MG63 (cell line): Measurements from ENCODE around the gene DDX39A. TPM values are rescaled to one million over a fixed set of nuclear protein-coding genes. Genes with fewer than 3 reads are reported as not detected.

Experiments used
- DNase-seq: peaks from one replicate; pipeline ENCODE4 v3.0.0-alpha.2; 2020
- H3K27me3 ChIP-seq: fragments of 250-450 bp; sonication (Bioruptor Pico); 2 replicates; pipeline ENCODE4 v1.5.1; 2020; ENCODE audit warnings: mild to moderate bottlenecking, moderate library complexity
- H3K36me3 ChIP-seq: fragments of 250-450 bp; sonication (Bioruptor Pico); 2 replicates; pipeline ENCODE4 v1.5.1; 2020; ENCODE audit warnings: mild to moderate bottlenecking, moderate library complexity
- H3K4me3 ChIP-seq: fragments of 250-450 bp; sonication (Bioruptor Pico); 2 replicates; pipeline ENCODE4 v1.5.1; 2020; ENCODE audit warnings: mild to moderate bottlenecking, moderate library complexity
- H3K9me3 ChIP-seq: fragments of 250-450 bp; sonication (Bioruptor Pico); 2 replicates; pipeline ENCODE4 v1.5.1; 2020; ENCODE audit warnings: mild to moderate bottlenecking, moderate library complexity
- total RNA-seq: library from RNA; depleted of rRNA; stranded (reverse); fragments of >200 nt; shearing (Covaris generic); gene quantifications from 2 replicates; pipeline ENCODE4 v1.2.3, GENCODE V29; 2014; ENCODE audit warnings: low replicate concordance

DDX39A gene
- total RNA-seq, 1 experiment from 2014 or later: 342 TPM

GRCh38 chr19:14412996-14413692, 6.0 kb downstream of the DDX39A start:
- H3K9me3 ChIP-seq: no peaks in the 10 kb centered on the region
- no peaks in the 10 kb centered on the region for H3K27me3 ChIP-seq
- no peak overlapping the region for H3K4me3 ChIP-seq
- H3K36me3 ChIP-seq: peaks cover 92% of the 10 kb centered on the region
- no peak for DNase-seq

DNA sequence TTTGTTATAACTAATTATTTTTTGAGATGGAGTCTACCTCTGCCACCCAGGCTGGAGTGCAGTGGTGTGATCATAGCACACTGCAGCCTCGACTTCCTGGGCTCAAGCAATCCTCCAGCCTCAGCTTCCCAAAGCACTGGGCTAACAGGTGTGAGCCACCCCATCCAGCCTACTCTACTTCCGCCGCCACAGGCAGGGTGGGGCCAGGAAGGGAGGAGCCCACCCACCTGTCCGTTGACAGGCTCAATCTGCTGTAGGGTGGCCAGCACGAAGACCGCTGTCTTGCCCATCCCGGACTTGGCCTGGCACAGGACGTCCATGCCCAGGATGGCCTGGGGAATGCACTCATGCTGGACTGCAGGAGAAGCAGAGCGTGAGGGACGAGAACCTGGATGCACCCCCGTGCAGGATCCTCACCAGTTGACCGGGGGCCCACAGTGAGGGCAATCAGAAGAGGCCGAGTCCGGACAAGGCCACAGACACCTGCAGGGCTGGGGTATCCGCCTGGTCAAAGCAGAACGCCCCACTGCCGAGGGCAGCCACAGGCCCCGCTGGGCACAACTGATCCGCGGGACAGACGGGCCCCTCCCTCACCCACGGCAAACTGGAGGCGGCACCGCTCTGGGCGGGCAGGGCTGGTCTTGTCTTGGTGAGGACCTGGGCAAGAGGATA, 6.7 kb downstream of the DDX39A start:
- DNase-seq: no peak
- Histone ChIP-seq H3K27me3 (no peaks in the 10 kb centered on the region), H3K4me3 (no peak overlapping the region), H3K36me3 (peaks cover 95% of the 10 kb centered on the region), H3K9me3 (no peaks in the 10 kb centered on the region)

DNA sequence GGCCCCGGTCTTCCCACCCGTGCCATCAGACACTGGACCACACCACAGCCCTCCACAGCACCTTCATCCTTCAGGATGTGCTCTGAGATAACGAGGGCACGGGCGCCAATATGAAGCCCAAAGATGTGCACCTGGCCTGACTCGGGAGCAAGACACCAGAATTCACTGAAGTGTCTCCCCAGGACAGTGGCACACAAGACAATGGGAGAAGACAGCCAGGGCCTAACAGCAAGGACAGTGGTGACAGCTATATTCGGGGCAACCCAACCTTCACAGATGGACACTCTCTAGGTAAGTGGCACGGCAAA, 7.2 kb downstream of the DDX39A start:
- DNase-seq: no peak
- Histone ChIP-seq H3K36me3 (peaks cover 97% of the 10 kb centered on the region), H3K4me3 (no peak overlapping the region), H3K27me3 (no peaks in the 10 kb centered on the region), H3K9me3 (no peaks in the 10 kb centered on the region)

DNA sequence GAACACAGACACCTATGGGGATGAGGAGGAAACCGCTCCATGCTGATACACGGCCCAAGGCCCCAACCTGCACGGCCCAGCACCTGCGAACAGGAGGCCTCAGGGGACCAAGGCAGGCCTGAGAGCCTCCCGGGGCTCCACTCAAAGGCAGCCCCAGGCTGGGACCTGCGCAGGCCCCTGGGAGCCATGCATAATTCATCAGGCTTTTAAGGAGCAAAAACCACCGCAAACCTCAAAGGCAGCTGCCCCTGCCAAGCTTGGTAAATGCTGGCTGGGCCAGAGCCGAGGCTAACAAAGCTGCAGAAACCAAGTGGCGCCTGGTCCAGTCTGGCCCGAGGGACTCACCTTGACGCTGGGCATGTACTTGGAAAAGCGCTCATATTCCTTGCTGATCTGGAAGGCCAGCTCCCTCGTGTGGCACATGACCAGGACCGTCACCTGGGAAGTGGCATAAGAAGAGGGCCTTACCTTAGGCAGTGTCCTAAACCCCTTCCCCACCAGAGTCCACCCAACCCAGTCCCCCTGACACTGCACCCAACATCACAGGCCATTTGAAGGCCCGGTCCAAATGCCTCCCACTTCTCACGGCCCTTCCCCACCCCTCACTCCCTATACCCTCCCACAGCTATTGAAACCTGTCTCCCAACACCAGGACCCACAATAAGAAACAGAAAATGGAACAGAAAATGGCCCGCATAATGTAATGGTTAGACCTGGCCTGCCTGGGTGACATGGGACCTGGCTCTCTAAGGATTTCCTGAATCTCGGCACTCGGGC, 7.8 kb downstream of the DDX39A start:
- no peaks in the 10 kb centered on the region for H3K9me3 ChIP-seq
- H3K27me3 ChIP-seq: no peaks in the 10 kb centered on the region
- no peak overlapping the region for H3K4me3 ChIP-seq
- peaks cover 97% of the 10 kb centered on the region for H3K36me3 ChIP-seq
- DNase-seq: no peak

- Histone ChIP-seq H3K27me3 (no peaks in the 10 kb centered on the region), H3K9me3 (no peaks in the 10 kb centered on the region), H3K4me3 (no peak overlapping the region), H3K36me3 (peaks cover 96% of the 10 kb centered on the region)
- no peak for DNase-seq
Measured at GRCh38 chr19:14410091-14411051, 8.8 kb downstream of the DDX39A start.

- no peak for DNase-seq
- H3K9me3 ChIP-seq: no peaks in the 10 kb centered on the region
- H3K36me3 ChIP-seq: peaks cover 94% of the 10 kb centered on the region
- no peaks in the 10 kb centered on the region for H3K27me3 ChIP-seq
- no peak overlapping the region for H3K4me3 ChIP-seq
Measured at GRCh38 chr19:14409146-14410023, 9.8 kb downstream of the DDX39A start.

DNA sequence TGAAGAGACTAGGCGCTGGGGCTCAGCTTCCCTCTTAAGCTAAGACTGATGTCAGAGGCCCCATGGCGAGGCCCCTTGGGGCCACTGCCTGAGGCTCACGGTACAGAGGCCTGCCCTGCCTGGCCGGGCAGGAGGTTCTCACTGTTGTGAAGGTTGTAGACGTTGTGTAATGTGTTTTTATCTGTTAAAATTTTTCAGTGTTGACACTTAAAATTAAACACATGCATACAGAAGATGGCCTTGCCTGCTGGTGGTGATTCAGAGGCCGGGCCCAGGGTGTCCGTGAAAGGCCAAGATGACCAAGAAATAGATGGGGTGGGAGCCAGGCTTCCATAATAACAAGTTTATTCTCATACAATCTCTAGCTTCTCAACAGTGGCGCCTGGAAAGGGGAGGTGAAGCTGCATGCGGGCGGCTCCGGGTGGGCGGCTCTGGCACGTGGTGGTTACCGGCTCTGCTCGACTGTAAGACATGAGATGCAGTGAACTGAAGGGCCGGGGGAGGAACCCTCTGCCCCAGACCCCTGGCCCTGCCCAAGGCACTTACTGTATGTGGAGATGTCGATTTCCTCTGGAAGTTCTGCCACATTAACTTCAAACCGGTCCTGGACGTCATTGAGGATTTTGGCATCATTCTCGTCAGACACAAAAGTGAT, 10.5 kb downstream of the DDX39A start:
- Histone ChIP-seq H3K36me3 (peaks cover 93% of the 10 kb centered on the region), H3K4me3 (no peak overlapping the region), H3K27me3 (no peaks in the 10 kb centered on the region), H3K9me3 (no peaks in the 10 kb centered on the region)
- DNase-seq: no peak

- Histone ChIP-seq H3K9me3 (no peaks in the 10 kb centered on the region), H3K4me3 (no peak overlapping the region), H3K27me3 (no peaks in the 10 kb centered on the region), H3K36me3 (peaks cover 90% of the 10 kb centered on the region)
- no peak for DNase-seq
Measured at GRCh38 chr19:14407605-14408484, 11.3 kb downstream of the DDX39A start.

- DNase-seq: no peak
- Histone ChIP-seq H3K36me3 (peaks cover 87% of the 10 kb centered on the region), H3K27me3 (no peaks in the 10 kb centered on the region), H3K9me3 (no peaks in the 10 kb centered on the region), H3K4me3 (no peak overlapping the region)
Measured at GRCh38 chr19:14406645-14407401, 12.3 kb downstream of the DDX39A start.

DNA sequence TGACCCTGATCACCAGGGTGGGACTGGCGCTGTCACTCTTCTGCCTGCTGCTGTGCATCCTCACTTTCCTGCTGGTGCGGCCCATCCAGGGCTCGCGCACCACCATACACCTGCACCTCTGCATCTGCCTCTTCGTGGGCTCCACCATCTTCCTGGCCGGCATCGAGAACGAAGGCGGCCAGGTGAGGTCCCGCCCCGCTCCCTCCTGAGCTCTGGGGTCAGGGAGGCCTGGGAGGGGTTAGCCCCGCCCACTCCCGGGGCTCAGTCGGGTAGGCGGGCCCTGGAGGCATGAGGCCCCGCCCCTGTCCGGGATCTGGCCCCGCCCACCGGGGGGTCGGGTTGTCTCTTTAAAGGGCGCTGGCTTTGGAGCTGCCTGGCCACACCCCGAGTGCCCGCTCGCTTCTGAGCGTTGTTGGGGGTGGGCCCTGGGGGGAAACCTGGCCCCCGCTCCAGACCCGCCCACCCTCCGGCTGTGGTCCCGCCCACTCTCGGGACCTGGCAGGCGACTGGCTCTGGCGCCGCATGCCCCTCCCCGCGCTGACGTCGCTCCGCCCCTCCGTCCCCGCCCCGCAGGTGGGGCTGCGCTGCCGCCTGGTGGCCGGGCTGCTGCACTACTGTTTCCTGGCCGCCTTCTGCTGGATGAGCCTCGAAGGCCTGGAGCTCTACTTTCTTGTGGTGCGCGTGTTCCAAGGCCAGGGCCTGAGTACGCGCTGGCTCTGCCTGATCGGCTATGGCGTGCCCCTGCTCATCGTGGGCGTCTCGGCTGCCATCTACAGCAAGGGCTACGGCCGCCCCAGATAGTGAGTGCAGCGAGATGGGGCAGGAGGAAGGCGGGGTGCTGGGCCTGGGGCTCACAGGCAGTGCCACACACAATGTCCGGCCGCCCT, 13.1 kb downstream of the DDX39A start:
- no peaks in the 10 kb centered on the region for H3K9me3 ChIP-seq
- peak; percentile 75 for DNase-seq
- no peak overlapping the region for H3K4me3 ChIP-seq
- H3K27me3 ChIP-seq: no peaks in the 10 kb centered on the region
- H3K36me3 ChIP-seq: peaks cover 87% of the 10 kb centered on the region

GRCh38 chr19:14405380-14405757, 13.8 kb downstream of the DDX39A start:
- H3K36me3 ChIP-seq: peaks cover 87% of the 10 kb centered on the region
- DNase-seq: no peak

GRCh38 chr19:14404312-14404711, 14.8 kb downstream of the DDX39A start:
- DNase-seq: no peak
- no peaks in the 10 kb centered on the region for H3K9me3 ChIP-seq
- no peak overlapping the region for H3K4me3 ChIP-seq
- peaks cover 77% of the 10 kb centered on the region for H3K36me3 ChIP-seq
- H3K27me3 ChIP-seq: no peaks in the 10 kb centered on the region

More at GRCh38 chr19:14405380-14405757, 13.8 kb downstream of the DDX39A start:
- H3K27me3 ChIP-seq: no peaks in the 10 kb centered on the region
- H3K4me3 ChIP-seq: no peak overlapping the region
- no peaks in the 10 kb centered on the region for H3K9me3 ChIP-seq
